ENCODE measurements around the gene LARGE2. TPM values are rescaled to one million over a fixed set of nuclear protein-coding genes. Genes with fewer than 3 reads are reported as not detected.

The LARGE2 gene
- total and polyA plus RNA-seq, 10 donors: 2.5 to 18.8 (median 6.2) TPM

DNA sequence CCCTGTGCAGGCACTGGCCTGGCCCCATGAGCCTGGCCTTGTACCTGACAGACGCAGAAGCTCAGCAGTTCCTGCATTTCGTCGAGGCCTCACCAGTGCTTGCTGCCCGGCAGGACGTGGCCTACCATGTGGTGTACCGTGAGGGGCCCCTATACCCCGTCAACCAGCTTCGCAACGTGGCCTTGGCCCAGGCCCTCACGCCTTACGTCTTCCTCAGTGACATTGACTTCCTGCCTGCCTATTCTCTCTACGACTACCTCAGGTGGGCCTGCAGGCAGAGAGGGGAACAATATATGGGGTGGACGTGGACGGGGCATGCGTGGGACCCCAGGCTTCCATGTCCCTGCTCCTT lies 4.9 kb downstream of the LARGE2 start:
- TF ChIP-seq, protein P1, sequence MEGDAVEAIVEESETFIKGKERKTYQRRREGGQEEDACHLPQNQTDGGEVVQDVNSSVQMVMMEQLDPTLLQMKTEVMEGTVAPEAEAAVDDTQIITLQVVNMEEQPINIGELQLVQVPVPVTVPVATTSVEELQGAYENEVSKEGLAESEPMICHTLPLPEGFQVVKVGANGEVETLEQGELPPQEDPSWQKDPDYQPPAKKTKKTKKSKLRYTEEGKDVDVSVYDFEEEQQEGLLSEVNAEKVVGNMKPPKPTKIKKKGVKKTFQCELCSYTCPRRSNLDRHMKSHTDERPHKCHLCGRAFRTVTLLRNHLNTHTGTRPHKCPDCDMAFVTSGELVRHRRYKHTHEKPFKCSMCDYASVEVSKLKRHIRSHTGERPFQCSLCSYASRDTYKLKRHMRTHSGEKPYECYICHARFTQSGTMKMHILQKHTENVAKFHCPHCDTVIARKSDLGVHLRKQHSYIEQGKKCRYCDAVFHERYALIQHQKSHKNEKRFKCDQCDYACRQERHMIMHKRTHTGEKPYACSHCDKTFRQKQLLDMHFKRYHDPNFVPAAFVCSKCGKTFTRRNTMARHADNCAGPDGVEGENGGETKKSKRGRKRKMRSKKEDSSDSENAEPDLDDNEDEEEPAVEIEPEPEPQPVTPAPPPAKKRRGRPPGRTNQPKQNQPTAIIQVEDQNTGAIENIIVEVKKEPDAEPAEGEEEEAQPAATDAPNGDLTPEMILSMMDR (IDR thresholded peaks at IDR 0.05 in 8 of 11, conservative IDR thresholded peaks at IDR 0.05 in 3 of 11): no peak
- TF ChIP-seq POLR2AphosphoS5 (IDR thresholded peaks at IDR 0.05): peak; percentile 18 to 61 (median 27)
- peaks cover 0 to 23% (median 6%) of the 10 kb centered on the region in 6 donors for H3K36me3 ChIP-seq
- peak; percentile 78 for DNase-seq
- H3K9me3 ChIP-seq: no peaks in the 10 kb centered on the region
- WGBS, 5 donors: 31 to 60% (median 37%) methylated on average over 12 to 15 of the region's 15 CpGs
- H3K27ac ChIP-seq: peak overlapping the region in 3 of 8 donors; percentile 24 to 86 (median 80)
- intact Hi-C loops (cut with DNase I; ENCODE audit: low total_unique reads): no loop called here
- H3K27me3 ChIP-seq (replicated peaks in 1 of 7): peaks cover 0 to 36% (median 12%) of the 10 kb centered on the region in 7 donors
- H3K4me1 ChIP-seq: peaks cover 9 to 80% (median 50%) of the 10 kb centered on the region in 6 donors
- no peak overlapping the region for H3K4me3 ChIP-seq

DNA sequence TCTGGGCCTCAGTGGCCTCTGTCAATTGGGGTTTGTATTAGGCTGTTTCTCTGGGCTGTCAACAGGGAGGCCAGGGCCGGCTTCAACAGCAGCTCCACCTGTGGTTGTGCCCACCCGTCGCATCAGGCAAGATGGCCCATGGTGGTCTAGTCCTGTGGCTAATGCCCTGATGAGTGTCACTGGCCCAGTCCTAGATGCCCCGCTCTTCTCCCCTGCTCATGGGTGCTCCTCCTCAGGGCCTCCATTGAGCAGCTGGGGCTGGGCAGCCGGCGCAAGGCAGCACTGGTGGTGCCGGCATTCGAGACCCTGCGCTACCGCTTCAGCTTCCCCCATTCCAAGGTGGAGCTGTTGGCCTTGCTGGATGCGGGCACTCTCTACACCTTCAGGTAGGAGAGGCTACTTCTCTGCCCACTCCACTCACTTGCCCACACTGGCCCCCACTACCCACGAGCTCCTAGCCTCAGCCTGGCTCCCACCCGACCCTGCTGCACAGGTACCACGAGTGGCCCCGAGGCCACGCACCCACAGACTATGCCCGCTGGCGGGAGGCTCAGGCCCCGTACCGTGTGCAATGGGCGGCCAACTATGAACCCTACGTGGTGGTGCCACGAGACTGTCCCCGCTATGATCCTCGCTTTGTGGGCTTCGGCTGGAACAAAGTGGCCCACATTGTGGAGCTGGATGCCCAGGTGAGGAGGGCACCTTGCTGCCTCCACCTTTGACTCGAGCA lies 5.4 kb downstream of the LARGE2 start:
- 86 to 95% (median 92%) methylated on average over 23 to 27 of the region's 27 CpGs for WGBS, 5 donors
- TF ChIP-seq POLR2A (IDR thresholded peaks at IDR 0.05): no peak
- TF ChIP-seq POLR2AphosphoS5 (IDR thresholded peaks at IDR 0.05): peak in 1 of 3 donors; percentile 58
- peaks cover 0 to 31% (median 7%) of the 10 kb centered on the region in 7 donors for H3K27me3 ChIP-seq (replicated peaks in 1 of 7)

DNA sequence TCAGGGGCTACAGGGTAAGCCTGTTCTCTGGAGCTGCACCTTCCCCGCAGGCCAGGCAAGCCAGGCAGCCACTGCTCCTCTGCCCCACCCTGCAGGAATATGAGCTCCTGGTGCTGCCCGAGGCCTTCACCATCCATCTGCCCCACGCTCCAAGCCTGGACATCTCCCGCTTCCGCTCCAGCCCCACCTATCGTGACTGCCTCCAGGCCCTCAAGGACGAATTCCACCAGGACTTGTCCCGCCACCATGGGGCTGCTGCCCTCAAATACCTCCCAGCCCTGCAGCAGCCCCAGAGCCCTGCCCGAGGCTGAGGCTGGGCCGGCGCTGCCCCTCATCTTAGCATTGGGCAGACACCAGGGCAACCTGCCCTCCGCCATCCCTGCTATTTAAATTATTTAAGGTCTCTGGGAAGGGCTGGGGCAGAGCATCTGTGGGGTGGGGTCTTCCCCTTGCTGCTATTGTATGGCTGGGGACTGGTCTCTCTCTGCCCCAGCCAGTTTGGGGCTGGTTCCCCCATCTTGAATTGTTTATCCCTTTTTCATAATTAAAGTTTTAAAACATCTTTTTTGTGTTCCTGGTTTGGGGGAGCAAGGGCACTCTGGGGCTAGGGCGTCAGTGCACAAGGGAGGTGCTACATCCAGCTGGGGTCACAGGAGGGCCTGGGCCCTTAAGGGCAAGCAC lies 6.2 kb downstream of the LARGE2 start:
- peak overlapping the region in 4 of 8 donors; percentile 77 to 86 (median 79) for H3K27ac ChIP-seq
- intact Hi-C loops (cut with DNase I; ENCODE audit: low total_unique reads): no loop called here
- 74 to 86% (median 83%) methylated on average over 12 to 13 of the region's 13 CpGs for WGBS, 5 donors
- H3K4me1 ChIP-seq: peaks cover 11 to 79% (median 44%) of the 10 kb centered on the region in 6 donors
- TF ChIP-seq POLR2A (IDR thresholded peaks at IDR 0.05) (no peak), POLR2AphosphoS5 (IDR thresholded peaks at IDR 0.05) (peak in 1 of 3 donors; percentile 56)
- TF ChIP-seq, protein P1 (IDR thresholded peaks at IDR 0.05 in 8 of 11, conservative IDR thresholded peaks at IDR 0.05 in 3 of 11): no peak
- DNase-seq: peak; percentile 77
- H3K9me3 ChIP-seq: no peaks in the 10 kb centered on the region
- peaks cover 0 to 23% (median 0%) of the 10 kb centered on the region in 7 donors for H3K27me3 ChIP-seq (replicated peaks in 1 of 7)
- no peak overlapping the region for H3K4me3 ChIP-seq
- H3K36me3 ChIP-seq: peaks cover 0 to 37% (median 13%) of the 10 kb centered on the region in 6 donors

More for the DNA sequence above, 5.4 kb downstream of the LARGE2 start:
- Histone ChIP-seq H3K9me3 (no peaks in the 10 kb centered on the region), H3K4me1 (peaks cover 9 to 78% (median 45%) of the 10 kb centered on the region in 6 donors), H3K27ac (peak overlapping the region in 3 of 8 donors; percentile 24 to 86 (median 80)), H3K4me3 (no peak overlapping the region), H3K36me3 (peaks cover 0 to 29% (median 7%) of the 10 kb centered on the region in 6 donors)
- DNase-seq: peak; percentile 76
- intact Hi-C loops (cut with DNase I; ENCODE audit: low total_unique reads): no loop called here

DNA sequence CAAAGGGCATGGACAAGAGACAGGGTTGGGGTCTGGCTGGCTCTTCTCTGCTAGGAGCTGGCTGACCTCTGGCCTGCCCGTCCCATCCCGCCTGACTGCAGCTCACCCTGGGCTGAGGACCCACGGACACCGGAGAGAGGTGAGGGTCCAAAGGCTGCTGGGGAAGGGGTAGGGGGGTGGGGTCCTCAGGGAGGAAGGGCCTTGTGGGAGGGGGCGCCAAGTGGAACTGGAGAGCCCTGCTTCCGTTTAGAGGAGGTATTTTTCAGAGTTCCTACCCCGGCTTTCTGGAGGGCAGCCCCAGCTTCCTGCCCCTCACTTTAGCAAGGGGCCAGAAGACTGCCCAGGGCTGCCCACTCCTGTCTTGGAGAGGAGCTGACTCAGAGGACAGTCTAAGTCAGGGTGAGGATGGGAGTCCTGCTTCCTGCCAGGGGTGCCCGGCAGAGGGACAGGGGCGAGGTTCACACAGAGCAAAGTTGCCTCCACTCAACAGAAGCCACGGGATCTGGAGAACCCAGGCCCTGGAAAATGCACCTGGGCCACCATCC lies 7.1 kb downstream of the LARGE2 start:
- Histone ChIP-seq H3K4me3 (peak overlapping the region in 3 of 8 donors; percentile 18 to 60 (median 41)), H3K27me3 (replicated peaks in 1 of 7) (peaks cover 0 to 15% (median 0%) of the 10 kb centered on the region in 7 donors), H3K4me1 (peaks cover 14 to 80% (median 51%) of the 10 kb centered on the region in 6 donors), H3K27ac (peak overlapping the region; percentile 46 to 86 (median 74)), H3K9me3 (no peaks in the 10 kb centered on the region), H3K36me3 (peaks cover 0 to 46% (median 22%) of the 10 kb centered on the region in 6 donors)
- DNase-seq: peak; percentile 81
- TF ChIP-seq, protein P1 (IDR thresholded peaks at IDR 0.05 in 8 of 11, conservative IDR thresholded peaks at IDR 0.05 in 3 of 11): no peak
- TF ChIP-seq POLR2AphosphoS5 (IDR thresholded peaks at IDR 0.05) (no peak), POLR2A (IDR thresholded peaks at IDR 0.05) (no peak)
- WGBS, 5 donors: 49 to 68% (median 61%) methylated on average over 9 to 10 of the region's 10 CpGs
- intact Hi-C loops (cut with DNase I; ENCODE audit: low total_unique reads): no loop called here
